ENCODE measurements around the gene STARD9. TPM values are rescaled to one million over a fixed set of nuclear protein-coding genes. Genes with fewer than 3 reads are reported as not detected.

Gene STARD9
- polyA plus RNA-seq, 1 donor (not counting 4 experiments of a cell fraction or from before 2014, with no cell fraction given) = 0.76 TPM

- no peak for DNase-seq (ENCODE audit: low read depth, low spot score)
- no peaks in the 10 kb centered on the region for H3K27me3 ChIP-seq (ENCODE audit: control insufficient read depth, extremely low read depth, insufficient read depth, low read length)
- H3K9me1 ChIP-seq (ENCODE audit: control insufficient read depth, extremely low read depth, insufficient read depth, low read length) = no peaks in the 10 kb centered on the region
- no peaks in the 10 kb centered on the region for H3K79me2 ChIP-seq (ENCODE audit: control insufficient read depth, insufficient read depth, low read length)
- no peak overlapping the region for H2AFZ ChIP-seq (ENCODE audit: control insufficient read depth, low read length)
- H3K9me3 ChIP-seq (ENCODE audit: control insufficient read depth, low read depth, low read length) = no peaks in the 10 kb centered on the region
- H3K4me3 ChIP-seq (ENCODE audit: control insufficient read depth in 2 of 3, extremely low read depth in 1 of 3, insufficient read depth in 2 of 3, low read depth in 1 of 3, low read length in 3 of 3) = no peak overlapping the region
- no peak overlapping the region for H3K4me2 ChIP-seq (ENCODE audit: control insufficient read depth, extremely low read depth, insufficient read depth, low read depth, low read length)
- H4K20me1 ChIP-seq (ENCODE audit: control insufficient read depth, extremely low read depth, insufficient read depth, low read length) = no peaks in the 10 kb centered on the region
- FAIRE-seq = no peak
- H3K9ac ChIP-seq (ENCODE audit: control insufficient read depth, extremely low read depth, insufficient read depth, low read length) = no peak overlapping the region
- TF ChIP-seq CTCF (optimal IDR thresholded peaks at IDR 0.05 in 1 of 3, IDR thresholded peaks at IDR 0.05 in 1 of 3, conservative IDR thresholded peaks at IDR 0.05 in 1 of 3; ENCODE audit: extremely low read depth in 1 of 3, insufficient read depth in 2 of 3, low read length in 3 of 3) = no peak
- H3K4me1 ChIP-seq (ENCODE audit: control insufficient read depth, extremely low read depth, insufficient read depth, low read length) = no peaks in the 10 kb centered on the region
- dilution Hi-C loops (cut with MboI; ENCODE audit: extremely low pct_ligation_motif_present, low sequenced_read_pairs) = no loop called here
- peaks cover 7 to 14% of the 10 kb centered on the region in 2 experiments for H3K36me3 ChIP-seq (ENCODE audit: control insufficient read depth in 2 of 2, extremely low read depth in 1 of 2, insufficient read depth in 2 of 2, low read length in 2 of 2)
- H3K27ac ChIP-seq (ENCODE audit: control insufficient read depth, insufficient read depth, low read length) = no peak overlapping the region
Measured at GRCh38 chr15:42749266-42749665, 173.9 kb downstream of the STARD9 start.

GRCh38 chr15:42750306-42750705 lies 174.9 kb downstream of the STARD9 start:
- Histone ChIP-seq H3K9me3 (ENCODE audit: control insufficient read depth, low read depth, low read length) (no peaks in the 10 kb centered on the region), H3K9ac (ENCODE audit: control insufficient read depth, extremely low read depth, insufficient read depth, low read length) (no peak overlapping the region), H3K4me3 (ENCODE audit: control insufficient read depth in 2 of 3, extremely low read depth in 1 of 3, insufficient read depth in 2 of 3, low read depth in 1 of 3, low read length in 3 of 3) (no peak overlapping the region), H3K4me2 (ENCODE audit: control insufficient read depth, extremely low read depth, insufficient read depth, low read depth, low read length) (no peak overlapping the region), H2AFZ (ENCODE audit: control insufficient read depth, low read length) (no peak overlapping the region), H3K36me3 (ENCODE audit: control insufficient read depth in 2 of 2, extremely low read depth in 1 of 2, insufficient read depth in 2 of 2, low read length in 2 of 2) (peaks cover 7 to 14% of the 10 kb centered on the region in 2 experiments), H3K4me1 (ENCODE audit: control insufficient read depth, extremely low read depth, insufficient read depth, low read length) (no peaks in the 10 kb centered on the region), H3K27ac (ENCODE audit: control insufficient read depth, insufficient read depth, low read length) (no peak overlapping the region), H3K79me2 (ENCODE audit: control insufficient read depth, insufficient read depth, low read length) (no peaks in the 10 kb centered on the region), H3K27me3 (ENCODE audit: control insufficient read depth, extremely low read depth, insufficient read depth, low read length) (no peaks in the 10 kb centered on the region), H3K9me1 (ENCODE audit: control insufficient read depth, extremely low read depth, insufficient read depth, low read length) (no peaks in the 10 kb centered on the region), H4K20me1 (ENCODE audit: control insufficient read depth, extremely low read depth, insufficient read depth, low read length) (no peaks in the 10 kb centered on the region)
- DNase-seq (ENCODE audit: low read depth, low spot score) (no peak), FAIRE-seq (no peak)
- TF ChIP-seq EZH2 (IDR thresholded peaks at IDR 0.05; ENCODE audit: low read length) = no peak
- no peak for TF ChIP-seq CTCF (optimal IDR thresholded peaks at IDR 0.05 in 1 of 3, IDR thresholded peaks at IDR 0.05 in 1 of 3, conservative IDR thresholded peaks at IDR 0.05 in 1 of 3; ENCODE audit: extremely low read depth in 1 of 3, insufficient read depth in 2 of 3, low read length in 3 of 3)
- dilution Hi-C loops (cut with MboI; ENCODE audit: extremely low pct_ligation_motif_present, low sequenced_read_pairs) = no loop called here

Measured in keratinocyte (primary cell).